ENCODE results near the gene TPX2. TPM values are rescaled to one million over a fixed set of nuclear protein-coding genes. Genes with fewer than 3 reads are reported as not detected.
"Not testable (repeated sequence)": the region's sequence is repeated elsewhere in the genome, so short reads cannot be mapped to it uniquely, and the experiment has no call there.

The TPX2 gene
- total RNA-seq, 2 donors from 2014 or later = 122 to 142 TPM

GRCh38 chr20:31722257-31723068 is 16.6 kb upstream of the TPX2 start, which contains the start of gene BCL2L1:
TSS of gene BCL2L1 (minus strand) at chr20:31722868. CDS start at chr20:31722218, 650 bp downstream.
- peaks cover 57% of the 10 kb centered on the region for H3K36me3 Mint-ChIP-seq (ENCODE audit: low read depth)
- peak; percentile 36 for ATAC-seq (replicated peaks)
- peak within 1 kb of the TSS; percentile 98 for H3K27ac Mint-ChIP-seq

GRCh38 chr20:31723069-31723318 is 16.1 kb upstream of the TPX2 start:
- H3K4me1 Mint-ChIP-seq = peaks cover 8% of the 10 kb centered on the region
- H3K4me3 Mint-ChIP-seq = peak overlapping the region; percentile 95
- H3K36me3 Mint-ChIP-seq (ENCODE audit: low read depth) = peaks cover 51% of the 10 kb centered on the region
- peak overlapping the region; percentile 98 for H3K27ac Mint-ChIP-seq
- H3K9me3 Mint-ChIP-seq = no peaks in the 10 kb centered on the region
- no peak for ATAC-seq (replicated peaks)
- no peaks in the 10 kb centered on the region for H3K27me3 Mint-ChIP-seq

More at GRCh38 chr20:31722257-31723068, 16.6 kb upstream of the TPX2 start, which contains the start of gene BCL2L1:
- Mint-ChIP-seq H3K27me3 (no peaks in the 10 kb centered on the region), H3K9me3 (no peaks in the 10 kb centered on the region), H3K4me1 (peaks cover 8% of the 10 kb centered on the region), H3K4me3 (peak within 1 kb of the TSS; percentile 95)

- Mint-ChIP-seq H3K4me1 (peaks cover 8% of the 10 kb centered on the region), H3K4me3 (peak overlapping the region; percentile 95), H3K9me3 (no peaks in the 10 kb centered on the region), H3K27me3 (no peaks in the 10 kb centered on the region), H3K36me3 (ENCODE audit: low read depth) (peaks cover 46% of the 10 kb centered on the region), H3K27ac (peak overlapping the region; percentile 98)
- peak; percentile 87 for ATAC-seq (replicated peaks)
Measured at GRCh38 chr20:31723319-31724078, 15.6 kb upstream of the TPX2 start.

DNA sequence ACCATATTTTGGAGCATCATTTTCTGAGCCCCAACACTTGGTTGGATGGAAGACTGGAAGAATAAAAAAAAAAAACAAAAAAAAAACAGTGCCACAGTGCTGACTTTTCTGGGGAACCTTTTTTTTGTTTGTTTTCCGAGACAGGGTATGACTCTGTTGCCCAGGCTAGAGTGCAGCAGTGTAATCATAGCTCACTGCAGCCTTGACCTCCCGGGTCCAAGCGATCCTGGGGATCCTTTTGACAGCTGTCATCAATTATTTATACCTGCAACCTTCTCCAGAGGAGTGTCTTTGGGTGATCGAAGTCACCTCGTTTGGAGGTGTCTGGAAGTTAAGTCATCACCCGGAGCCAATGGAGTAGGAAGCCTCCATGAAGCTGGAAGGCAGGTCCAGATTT is 7.8 kb upstream of the TPX2 start:
- Mint-ChIP-seq H3K36me3 (ENCODE audit: low read depth) (no peaks in the 10 kb centered on the region), H3K9me3 (no peaks in the 10 kb centered on the region), H3K27ac (no peak overlapping the region), H3K4me3 (no peak overlapping the region), H3K4me1 (peaks cover 3% of the 10 kb centered on the region), H3K27me3 (no peaks in the 10 kb centered on the region)
- no peak for ATAC-seq (replicated peaks)

GRCh38 chr20:31739550-31739977 is 474 bp downstream of the TPX2 start:
- Mint-ChIP-seq H3K9me3 (no peaks in the 10 kb centered on the region), H3K27ac (no peak overlapping the region), H3K36me3 (ENCODE audit: low read depth) (peaks cover 11% of the 10 kb centered on the region), H3K4me1 (no peaks in the 10 kb centered on the region), H3K4me3 (no peak overlapping the region), H3K27me3 (no peaks in the 10 kb centered on the region)
- no peak for ATAC-seq (replicated peaks)

- H3K36me3 Mint-ChIP-seq (ENCODE audit: low read depth) = peaks cover 17% of the 10 kb centered on the region
- H3K27me3 Mint-ChIP-seq = no peaks in the 10 kb centered on the region
- H3K4me3 Mint-ChIP-seq = no peak overlapping the region
- no peaks in the 10 kb centered on the region for H3K4me1 Mint-ChIP-seq
- ATAC-seq (replicated peaks) = peak; percentile 54
- H3K27ac Mint-ChIP-seq = no peak overlapping the region
- H3K9me3 Mint-ChIP-seq = no peaks in the 10 kb centered on the region
Measured at GRCh38 chr20:31740208-31740607, 1.1 kb downstream of the TPX2 start.

DNA sequence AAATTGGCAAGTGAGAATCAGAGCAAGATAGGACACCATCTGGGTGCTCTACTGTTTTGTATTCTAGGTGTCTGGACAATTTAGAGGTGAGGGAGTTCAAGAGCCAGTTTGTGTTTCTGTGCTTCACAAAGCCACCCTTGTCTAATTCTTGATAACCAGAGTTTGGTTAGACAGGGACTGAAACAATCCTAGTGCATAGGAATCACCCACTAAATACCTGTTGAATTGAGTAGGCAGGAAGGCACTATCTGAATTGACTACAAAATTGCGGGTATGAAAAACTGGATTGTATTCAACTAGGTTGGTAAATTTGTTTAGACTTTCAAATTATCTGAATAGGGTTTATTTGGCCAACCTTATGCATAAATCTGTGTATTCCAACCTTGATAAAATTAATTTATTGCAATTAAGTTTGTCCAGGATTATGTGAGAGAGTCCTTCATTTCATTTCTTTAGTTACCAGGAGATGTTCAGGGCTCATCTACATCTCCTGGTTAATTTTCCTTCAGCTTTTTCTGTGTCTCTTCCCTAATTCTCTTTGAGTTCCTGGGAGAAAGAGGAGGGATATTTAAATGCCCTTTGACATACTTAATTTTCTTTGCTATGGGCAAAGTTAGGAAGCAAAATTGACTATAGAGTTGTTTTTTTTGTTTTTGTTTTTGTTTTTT is 1.7 kb downstream of the TPX2 start:
- no peaks in the 10 kb centered on the region for H3K4me1 Mint-ChIP-seq
- no peaks in the 10 kb centered on the region for H3K27me3 Mint-ChIP-seq
- no peak overlapping the region for H3K4me3 Mint-ChIP-seq
- no peak overlapping the region for H3K27ac Mint-ChIP-seq
- no peaks in the 10 kb centered on the region for H3K9me3 Mint-ChIP-seq
- peaks cover 23% of the 10 kb centered on the region for H3K36me3 Mint-ChIP-seq (ENCODE audit: low read depth)
- ATAC-seq (replicated peaks) = no peak

DNA sequence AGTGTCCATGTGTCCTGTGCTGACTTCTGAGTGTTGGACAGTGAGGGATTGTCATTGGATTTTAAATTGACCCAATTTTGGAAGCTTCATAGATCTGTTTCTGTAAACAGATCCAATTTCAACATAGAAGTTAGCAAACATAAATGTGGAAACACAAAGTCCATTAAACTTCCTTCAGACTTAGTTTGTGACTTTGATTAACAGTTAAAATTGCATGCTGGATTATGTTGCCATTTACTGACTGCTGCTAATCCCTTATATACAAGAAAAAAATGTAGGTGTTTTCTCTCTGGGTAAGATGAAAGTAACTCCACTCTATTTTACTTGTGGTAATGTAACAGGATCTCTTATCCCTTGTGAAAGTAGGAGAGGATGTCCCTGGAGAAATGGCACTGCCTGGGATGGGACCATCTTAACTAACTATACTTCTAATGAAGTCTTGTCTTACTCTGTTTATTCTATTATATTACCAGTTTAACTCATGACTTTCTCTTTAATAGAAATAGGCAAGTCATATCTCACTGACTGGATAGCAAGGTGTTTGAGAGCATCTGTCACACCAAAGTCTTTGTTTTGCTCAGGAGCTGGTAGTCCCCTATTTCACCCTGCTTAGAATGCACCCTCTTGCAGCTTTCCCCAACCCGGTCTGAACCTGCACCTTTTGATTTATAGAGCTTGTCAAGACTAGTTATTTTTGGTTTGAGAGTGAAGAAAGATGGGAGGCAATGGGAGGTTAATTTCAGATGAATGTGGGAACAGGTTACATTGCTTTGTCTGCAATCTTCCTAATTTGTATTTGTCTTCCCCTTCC is 7.2 kb downstream of the TPX2 start:
- Mint-ChIP-seq H3K36me3 (ENCODE audit: low read depth) (peaks cover 48% of the 10 kb centered on the region), H3K9me3 (no peaks in the 10 kb centered on the region), H3K4me3 (no peak overlapping the region), H3K4me1 (no peaks in the 10 kb centered on the region), H3K27me3 (no peaks in the 10 kb centered on the region), H3K27ac (no peak overlapping the region)
- peak; percentile 28 for ATAC-seq (replicated peaks)

- H3K36me3 Mint-ChIP-seq (ENCODE audit: low read depth) = peaks cover 44% of the 10 kb centered on the region
- H3K27ac Mint-ChIP-seq; ATAC-seq (replicated peaks); H3K9me3 Mint-ChIP-seq; H3K4me3 Mint-ChIP-seq; H3K4me1 Mint-ChIP-seq; H3K27me3 Mint-ChIP-seq: not testable (repeated sequence)
Measured at GRCh38 chr20:31747028-31747427, 7.9 kb downstream of the TPX2 start.

- Mint-ChIP-seq H3K27ac (no peak overlapping the region), H3K4me1 (no peaks in the 10 kb centered on the region), H3K27me3 (no peaks in the 10 kb centered on the region), H3K9me3 (no peaks in the 10 kb centered on the region), H3K36me3 (ENCODE audit: low read depth) (peaks cover 44% of the 10 kb centered on the region), H3K4me3 (no peak overlapping the region)
- ATAC-seq (replicated peaks) = no peak
Measured at GRCh38 chr20:31747640-31748039, 8.6 kb downstream of the TPX2 start.

GRCh38 chr20:31749223-31749622 is 10.1 kb downstream of the TPX2 start:
- Mint-ChIP-seq H3K4me1 (no peaks in the 10 kb centered on the region), H3K27me3 (no peaks in the 10 kb centered on the region), H3K36me3 (ENCODE audit: low read depth) (peaks cover 41% of the 10 kb centered on the region), H3K27ac (no peak overlapping the region), H3K4me3 (no peak overlapping the region), H3K9me3 (no peaks in the 10 kb centered on the region)
- no peak for ATAC-seq (replicated peaks)

GRCh38 chr20:31751126-31751525 is 12.0 kb downstream of the TPX2 start:
- no peak overlapping the region for H3K4me3 Mint-ChIP-seq
- no peaks in the 10 kb centered on the region for H3K4me1 Mint-ChIP-seq
- no peaks in the 10 kb centered on the region for H3K9me3 Mint-ChIP-seq
- peaks cover 26% of the 10 kb centered on the region for H3K36me3 Mint-ChIP-seq (ENCODE audit: low read depth)
- H3K27me3 Mint-ChIP-seq = no peaks in the 10 kb centered on the region
- H3K27ac Mint-ChIP-seq = no peak overlapping the region
- ATAC-seq (replicated peaks) = no peak

DNA sequence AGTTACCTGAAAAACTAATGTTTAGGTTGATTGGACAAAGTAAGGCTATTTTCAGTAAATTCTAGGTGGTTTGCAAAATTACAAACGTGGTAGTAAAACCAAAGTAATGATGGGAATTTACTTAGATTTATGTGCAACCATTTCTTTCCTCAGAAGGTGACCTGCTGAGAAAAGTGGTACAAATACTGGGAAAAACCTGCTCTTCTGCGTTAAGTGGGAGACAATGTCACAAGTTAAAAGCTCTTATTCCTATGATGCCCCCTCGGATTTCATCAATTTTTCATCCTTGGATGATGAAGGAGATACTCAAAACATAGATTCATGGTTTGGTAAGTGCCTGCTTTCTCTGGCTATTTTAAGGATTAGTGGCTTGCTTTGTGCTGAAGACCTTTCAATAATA is 18.2 kb downstream of the TPX2 start:
- Mint-ChIP-seq H3K36me3 (ENCODE audit: low read depth) (peaks cover 51% of the 10 kb centered on the region), H3K27me3 (no peaks in the 10 kb centered on the region), H3K4me3 (no peak overlapping the region), H3K4me1 (no peaks in the 10 kb centered on the region), H3K27ac (no peak overlapping the region), H3K9me3 (no peaks in the 10 kb centered on the region)
- ATAC-seq (replicated peaks) = no peak

- H3K4me3 Mint-ChIP-seq = no peak overlapping the region
- H3K27me3 Mint-ChIP-seq = no peaks in the 10 kb centered on the region
- H3K27ac Mint-ChIP-seq = no peak overlapping the region
- peaks cover 51% of the 10 kb centered on the region for H3K36me3 Mint-ChIP-seq (ENCODE audit: low read depth)
- H3K4me1 Mint-ChIP-seq = no peaks in the 10 kb centered on the region
- H3K9me3 Mint-ChIP-seq = no peaks in the 10 kb centered on the region
- ATAC-seq (replicated peaks) = no peak
Measured at GRCh38 chr20:31758521-31758920, 19.4 kb downstream of the TPX2 start.
